Measurements from ENCODE around the gene ARHGAP21. TPM values are rescaled to one million over a fixed set of nuclear protein-coding genes. Genes with fewer than 3 reads are reported as not detected.

The ARHGAP21 gene
- total and polyA plus RNA-seq, 5 donors, result 23.2 to 72.0 (median 56.2) TPM

- Histone ChIP-seq H3K9me3 (ENCODE audit: control insufficient read depth, low read length) (no peaks in the 10 kb centered on the region), H3K4me3 (ENCODE audit: low read length) (no peak overlapping the region), H3K4me1 (ENCODE audit: control insufficient read depth, insufficient read depth, low read length) (peaks cover 9% of the 10 kb centered on the region), H3K27me3 (ENCODE audit: control insufficient read depth, insufficient read depth) (no peaks in the 10 kb centered on the region), H3K27ac (ENCODE audit: low read length) (no peak overlapping the region)
- ATAC-seq, result no peak
- WGBS, result 73% methylated on average over 3 of the region's 3 CpGs
- intact Hi-C loops (cut with DNase I), result no loop called here
- no peak for DNase-seq
Measured at GRCh38 chr10:24707445-24707844, 16.2 kb downstream of the ARHGAP21 start.

DNA sequence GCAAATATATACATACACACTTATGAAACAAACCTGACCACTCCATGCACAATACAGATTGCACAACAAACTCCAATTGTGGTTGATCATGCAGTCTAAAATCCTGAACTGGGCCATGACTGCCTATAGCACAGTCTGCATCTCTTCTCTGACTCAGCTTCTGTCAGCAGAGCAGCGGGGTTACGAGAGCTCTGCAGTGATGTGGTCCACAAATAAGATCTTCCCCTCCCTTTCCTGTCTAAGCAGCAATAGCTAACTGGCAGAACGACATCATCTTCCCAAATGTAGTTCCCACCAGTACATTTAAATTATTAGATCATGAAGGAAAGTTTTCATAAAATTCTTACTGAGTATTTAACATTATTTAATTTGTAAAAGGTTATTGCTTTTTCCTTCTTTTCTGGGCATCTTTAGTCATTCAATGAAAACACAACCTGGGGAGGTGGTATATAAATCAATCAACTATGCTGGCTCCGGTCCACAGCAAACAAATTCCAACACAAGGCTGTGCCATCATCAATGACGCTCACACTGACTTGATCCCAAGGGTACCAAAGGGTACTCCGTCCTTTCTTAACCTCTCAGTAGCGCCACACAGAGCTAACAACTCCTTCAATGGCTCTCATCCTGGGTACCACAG is 17.1 kb downstream of the ARHGAP21 start:
- no peak overlapping the region for H3K27ac ChIP-seq (ENCODE audit: low read length)
- no peaks in the 10 kb centered on the region for H3K27me3 ChIP-seq (ENCODE audit: control insufficient read depth, insufficient read depth)
- intact Hi-C loops (cut with DNase I), result no loop called here
- no peaks in the 10 kb centered on the region for H3K9me3 ChIP-seq (ENCODE audit: control insufficient read depth, low read length)
- DNase-seq (peak in 2 of 3 donors; percentile 51 to 55), ATAC-seq (peak; percentile 92 to 97)
- peaks cover 6% of the 10 kb centered on the region for H3K4me1 ChIP-seq (ENCODE audit: control insufficient read depth, insufficient read depth, low read length)
- no peak overlapping the region for H3K4me3 ChIP-seq (ENCODE audit: low read length)
- WGBS, result 39% methylated on average over 7 of the region's 7 CpGs

GRCh38 chr10:24703700-24704099 is 20.0 kb downstream of the ARHGAP21 start:
- ATAC-seq, result no peak
- 93% methylated on average over 5 of the region's 5 CpGs for WGBS
- intact Hi-C loops (cut with DNase I), result no loop called here

DNA sequence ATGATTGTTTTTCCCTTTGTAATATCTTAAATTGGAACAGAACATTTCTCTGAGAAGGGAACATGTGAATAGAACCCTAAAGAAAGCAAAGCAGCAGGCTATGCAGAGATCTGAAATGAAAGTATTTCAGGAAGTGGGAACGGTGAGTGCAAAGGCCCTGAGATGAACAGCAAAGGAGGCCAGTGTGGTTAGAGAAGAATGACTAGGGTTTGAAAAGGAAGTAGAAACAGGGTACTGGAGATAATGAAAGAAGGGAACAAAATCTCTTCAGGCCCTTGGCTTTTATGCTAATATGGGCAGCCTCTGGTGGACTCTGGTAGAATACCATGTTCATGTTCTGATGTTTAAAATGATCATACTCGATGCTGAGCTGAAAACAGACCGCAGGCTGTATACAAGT is 22.2 kb downstream of the ARHGAP21 start:
- H3K4me3 ChIP-seq (ENCODE audit: low read length), result no peak overlapping the region
- no peaks in the 10 kb centered on the region for H3K9me3 ChIP-seq (ENCODE audit: control insufficient read depth, low read length)
- intact Hi-C loops (cut with DNase I), result no loop called here
- 88% methylated on average over 3 of the region's 3 CpGs for WGBS
- peaks cover 8% of the 10 kb centered on the region for H3K4me1 ChIP-seq (ENCODE audit: control insufficient read depth, insufficient read depth, low read length)
- no peak for ATAC-seq
- H3K27ac ChIP-seq (ENCODE audit: low read length), result no peak overlapping the region
- DNase-seq, result no peak
- no peaks in the 10 kb centered on the region for H3K27me3 ChIP-seq (ENCODE audit: control insufficient read depth, insufficient read depth)

More at GRCh38 chr10:24703700-24704099, 20.0 kb downstream of the ARHGAP21 start:
- Histone ChIP-seq H3K9me3 (ENCODE audit: control insufficient read depth, low read length) (no peaks in the 10 kb centered on the region), H3K27me3 (ENCODE audit: control insufficient read depth, insufficient read depth) (no peaks in the 10 kb centered on the region), H3K27ac (ENCODE audit: low read length) (no peak overlapping the region), H3K4me1 (ENCODE audit: control insufficient read depth, insufficient read depth, low read length) (peaks cover 8% of the 10 kb centered on the region), H3K4me3 (ENCODE audit: low read length) (no peak overlapping the region)
- no peak for DNase-seq

GRCh38 chr10:24700948-24701347 is 22.7 kb downstream of the ARHGAP21 start:
- intact Hi-C loops (cut with DNase I), result no loop called here
- Histone ChIP-seq H3K9me3 (ENCODE audit: control insufficient read depth, low read length) (no peaks in the 10 kb centered on the region), H3K27ac (ENCODE audit: low read length) (no peak overlapping the region), H3K4me1 (ENCODE audit: control insufficient read depth, insufficient read depth, low read length) (peaks cover 9% of the 10 kb centered on the region), H3K4me3 (ENCODE audit: low read length) (no peak overlapping the region), H3K27me3 (ENCODE audit: control insufficient read depth, insufficient read depth) (no peaks in the 10 kb centered on the region)
- 72% methylated on average over 6 of the region's 6 CpGs for WGBS
- DNase-seq (no peak), ATAC-seq (no peak)

- H3K27me3 ChIP-seq (ENCODE audit: control insufficient read depth, insufficient read depth), result no peaks in the 10 kb centered on the region
- no peak overlapping the region for H3K27ac ChIP-seq (ENCODE audit: low read length)
- H3K9me3 ChIP-seq (ENCODE audit: control insufficient read depth, low read length), result no peaks in the 10 kb centered on the region
- intact Hi-C loops (cut with DNase I), result no loop called here
- peaks cover 13% of the 10 kb centered on the region for H3K4me1 ChIP-seq (ENCODE audit: control insufficient read depth, insufficient read depth, low read length)
- ATAC-seq, result no peak
- H3K4me3 ChIP-seq (ENCODE audit: low read length), result no peak overlapping the region
- no peak for DNase-seq
- WGBS, result 91% methylated on average over 3 of the region's 3 CpGs
Measured at GRCh38 chr10:24698270-24698669, 25.4 kb downstream of the ARHGAP21 start.

- no peak for ATAC-seq
- Histone ChIP-seq H3K4me1 (ENCODE audit: control insufficient read depth, insufficient read depth, low read length) (peaks cover 13% of the 10 kb centered on the region), H3K9me3 (ENCODE audit: control insufficient read depth, low read length) (no peaks in the 10 kb centered on the region), H3K27me3 (ENCODE audit: control insufficient read depth, insufficient read depth) (no peaks in the 10 kb centered on the region), H3K27ac (ENCODE audit: low read length) (no peak overlapping the region), H3K4me3 (ENCODE audit: low read length) (no peak overlapping the region)
- WGBS, result 94% methylated on average over 2 of the region's 2 CpGs
- no peak for DNase-seq
- intact Hi-C loops (cut with DNase I), result no loop called here
Measured at GRCh38 chr10:24697080-24697479, 26.6 kb downstream of the ARHGAP21 start.

DNA sequence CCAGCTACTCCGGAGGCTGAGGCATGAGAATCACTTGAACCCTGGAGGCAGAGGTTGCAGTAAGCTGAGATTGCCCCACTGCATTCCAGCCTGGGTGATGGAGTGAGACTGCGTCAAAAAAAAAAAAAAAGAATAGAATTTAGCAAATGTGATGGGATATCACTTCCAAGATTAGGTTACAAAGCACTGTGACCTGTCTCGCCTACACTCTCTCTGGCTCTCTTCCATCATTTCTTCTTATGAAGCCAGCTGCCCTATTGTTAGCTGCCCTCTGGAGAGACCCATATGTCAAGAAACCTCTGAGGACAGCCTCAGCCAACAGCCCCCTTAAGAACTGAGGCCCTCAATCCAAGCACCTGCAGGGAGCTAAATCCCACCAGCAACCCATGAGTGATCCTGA is 28.2 kb downstream of the ARHGAP21 start:
- 56% methylated on average over 3 of the region's 3 CpGs for WGBS
- intact Hi-C loops (cut with DNase I), result no loop called here

GRCh38 chr10:24694086-24694485 is 29.6 kb downstream of the ARHGAP21 start:
- no peak for DNase-seq
- Histone ChIP-seq H3K27me3 (ENCODE audit: control insufficient read depth, insufficient read depth) (no peaks in the 10 kb centered on the region), H3K27ac (ENCODE audit: low read length) (no peak overlapping the region), H3K4me3 (ENCODE audit: low read length) (no peak overlapping the region), H3K9me3 (ENCODE audit: control insufficient read depth, low read length) (no peaks in the 10 kb centered on the region), H3K4me1 (ENCODE audit: control insufficient read depth, insufficient read depth, low read length) (peaks cover 12% of the 10 kb centered on the region)
- 94% methylated on average over 5 of the region's 5 CpGs for WGBS
- ATAC-seq, result no peak
- intact Hi-C loops (cut with DNase I), result no loop called here

More for the DNA sequence above, 28.2 kb downstream of the ARHGAP21 start:
- no peak overlapping the region for H3K4me3 ChIP-seq (ENCODE audit: low read length)
- no peaks in the 10 kb centered on the region for H3K27me3 ChIP-seq (ENCODE audit: control insufficient read depth, insufficient read depth)
- H3K27ac ChIP-seq (ENCODE audit: low read length), result peak overlapping the region; percentile 71
- H3K4me1 ChIP-seq (ENCODE audit: control insufficient read depth, insufficient read depth, low read length), result peaks cover 16% of the 10 kb centered on the region
- ATAC-seq (peak; percentile 47 to 62), DNase-seq (no peak)
- no peaks in the 10 kb centered on the region for H3K9me3 ChIP-seq (ENCODE audit: control insufficient read depth, low read length)

GRCh38 chr10:24690961-24691512 is 32.6 kb downstream of the ARHGAP21 start:
- Histone ChIP-seq H3K4me3 (ENCODE audit: low read length) (no peak overlapping the region), H3K27me3 (ENCODE audit: control insufficient read depth, insufficient read depth) (no peaks in the 10 kb centered on the region), H3K27ac (ENCODE audit: low read length) (peak overlapping the region; percentile 71), H3K4me1 (ENCODE audit: control insufficient read depth, insufficient read depth, low read length) (peaks cover 11% of the 10 kb centered on the region), H3K9me3 (ENCODE audit: control insufficient read depth, low read length) (no peaks in the 10 kb centered on the region)
- intact Hi-C loops (cut with DNase I), result no loop called here
- 41% methylated on average over 4 of the region's 4 CpGs for WGBS
- DNase-seq (peak in 1 of 3 donors; percentile 31), ATAC-seq (peak; percentile 77 to 83)

GRCh38 chr10:24685958-24686540 is 37.6 kb downstream of the ARHGAP21 start:
- DNase-seq, result no peak
- ATAC-seq, result peak in 1 of 2 donors; percentile 83
- Histone ChIP-seq H3K27ac (ENCODE audit: low read length) (no peak overlapping the region), H3K4me1 (ENCODE audit: control insufficient read depth, insufficient read depth, low read length) (peaks cover 6% of the 10 kb centered on the region), H3K4me3 (ENCODE audit: low read length) (no peak overlapping the region), H3K27me3 (ENCODE audit: control insufficient read depth, insufficient read depth) (no peaks in the 10 kb centered on the region), H3K9me3 (ENCODE audit: control insufficient read depth, low read length) (no peaks in the 10 kb centered on the region)
- intact Hi-C loops (cut with DNase I), result no loop called here
- 61% methylated on average over 4 of the region's 4 CpGs for WGBS

Measured in right cardiac atrium (tissue), 5 donors.